T-helper 1 cell treated with Interleukin-12 subunit alpha and Interleukin-12 subunit beta and Interleukin-4 antibody, amounts not matched to agents 30 ng/mL and 1 ng/mL, for 36 hours (primary cell): ENCODE measurements around the gene PREX1. TPM values are rescaled to one million over a fixed set of nuclear protein-coding genes. Genes with fewer than 3 reads are reported as not detected.

Source experiments
- intact Hi-C: fragments of 100-400 bp; cut with micrococcal nuclease; formaldehyde crosslinking; loops from one replicate; pipeline ENCODE4 v1.15.1; 2024
- total RNA-seq: library from RNA; stranded (reverse); gene quantifications from 2 replicates; pipeline ENCODE4 v1.2.3, GENCODE V29; 2022

Gene PREX1
- total RNA-seq, 1 donor from 2014 or later = 119 TPM

DNA sequence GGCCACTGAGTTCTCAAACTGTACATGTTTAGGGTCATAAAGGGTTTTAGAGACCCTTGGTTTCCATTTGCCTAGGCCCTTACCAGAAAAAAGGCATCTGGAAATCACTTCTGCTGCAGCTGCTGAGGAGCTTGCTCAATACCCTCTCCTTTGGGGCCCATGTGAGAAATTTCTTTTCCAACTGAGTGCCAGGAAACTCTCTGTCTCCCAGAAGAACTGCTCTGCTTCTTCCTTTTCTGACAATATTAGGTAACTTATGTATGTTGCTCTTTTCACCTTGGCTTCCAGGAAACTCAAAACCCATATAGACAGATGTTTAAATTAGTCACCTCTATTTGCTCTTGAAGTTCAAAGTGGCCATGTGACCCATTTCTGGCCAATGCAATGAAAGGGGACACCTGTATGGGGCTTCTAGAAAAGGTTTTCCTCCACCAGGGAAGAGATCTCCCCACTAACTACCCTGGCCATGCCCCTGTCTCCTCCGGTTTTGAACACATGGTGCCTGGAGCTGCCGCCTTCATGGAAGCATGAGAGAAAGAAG, 121.6 kb downstream of the PREX1 start:
- intact Hi-C loops = no loop called here

- intact Hi-C loops = no loop called here
These were observed 122.3 kb downstream of the PREX1 start for GRCh38 chr20:48705240-48706115.

- intact Hi-C loops = no loop called here
These were observed 123.0 kb downstream of the PREX1 start for GRCh38 chr20:48704761-48705160.

- intact Hi-C loops = no loop called here
These were observed 124.1 kb downstream of the PREX1 start for GRCh38 chr20:48703511-48704219.

DNA sequence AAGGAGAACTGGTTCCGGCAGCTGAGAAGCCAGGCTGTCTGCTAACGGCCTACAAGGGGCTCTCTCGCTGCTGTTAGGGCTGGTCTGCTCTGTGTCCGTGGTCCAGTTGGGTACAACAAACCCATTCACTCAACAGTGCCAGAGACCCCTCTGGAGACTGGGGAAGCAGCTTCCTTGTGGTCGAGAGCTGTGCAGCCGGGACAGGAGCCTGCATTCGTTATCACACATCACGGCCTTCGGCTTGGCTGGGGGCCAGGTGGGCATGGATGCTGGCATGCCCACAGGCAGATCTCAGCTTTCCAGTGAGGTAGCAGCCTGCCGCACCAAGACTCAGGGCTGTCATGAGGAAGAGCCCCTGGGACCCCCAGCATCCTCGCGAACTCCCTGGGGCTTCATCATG, 124.7 kb downstream of the PREX1 start:
- intact Hi-C loops = no loop called here

- intact Hi-C loops = no loop called here
These were observed 125.3 kb downstream of the PREX1 start for GRCh38 chr20:48702455-48702913.

DNA sequence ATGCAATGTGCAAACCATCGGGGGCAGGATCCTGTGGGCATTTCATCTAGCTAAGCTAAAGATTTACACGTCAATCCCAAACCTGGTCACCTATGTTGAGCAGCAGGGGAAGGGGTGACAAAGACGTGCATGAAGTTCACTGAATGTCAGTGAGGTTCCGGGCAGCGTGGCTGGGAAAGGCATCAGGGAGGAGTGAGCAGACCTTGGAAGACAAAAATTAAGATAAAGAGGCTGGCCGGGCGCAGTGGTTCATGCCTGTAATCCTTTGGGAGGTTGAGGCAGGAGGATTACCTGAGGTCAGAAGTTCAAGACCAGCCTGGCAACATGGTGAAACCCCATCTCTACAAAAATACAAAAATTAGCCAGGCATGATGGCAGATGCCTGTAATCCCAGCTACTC, 126.1 kb downstream of the PREX1 start:
- intact Hi-C loops = no loop called here

GRCh38 chr20:48698507-48699267, 129.1 kb downstream of the PREX1 start:
- intact Hi-C loops = no loop called here

DNA sequence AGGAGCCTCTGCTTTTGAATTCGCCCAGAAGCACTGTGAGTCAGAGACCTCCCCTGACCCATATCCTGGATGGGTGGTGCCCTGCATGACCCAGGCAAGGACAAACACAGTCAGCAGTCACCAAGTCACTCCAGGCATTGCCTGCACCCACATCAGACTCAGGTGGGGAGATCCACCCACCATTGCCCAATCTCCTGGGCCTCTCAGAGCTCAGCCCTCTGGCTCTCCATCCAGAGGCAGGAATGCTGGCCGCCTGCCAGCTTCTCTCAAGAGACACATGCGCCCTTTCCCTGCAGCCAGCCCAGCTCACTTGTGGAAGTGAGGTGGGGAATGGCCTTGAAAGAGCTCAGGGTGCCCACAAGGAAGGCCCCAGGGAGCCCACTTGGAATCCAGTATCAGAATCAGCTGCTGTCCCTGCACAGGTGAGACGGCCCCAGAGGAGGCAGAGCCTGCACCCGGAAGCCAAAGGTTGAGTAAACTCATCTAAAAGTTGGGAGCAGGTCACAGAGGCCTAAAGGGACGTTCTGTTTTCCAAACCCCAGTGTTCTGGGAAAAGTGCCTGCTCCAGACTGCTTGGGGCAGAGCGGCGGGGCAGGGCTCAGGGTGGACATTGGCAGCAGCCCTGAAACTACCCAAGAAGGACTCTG, 129.8 kb downstream of the PREX1 start:
- intact Hi-C loops = no loop called here

GRCh38 chr20:48696671-48697070, 131.1 kb downstream of the PREX1 start:
- intact Hi-C loops = no loop called here

DNA sequence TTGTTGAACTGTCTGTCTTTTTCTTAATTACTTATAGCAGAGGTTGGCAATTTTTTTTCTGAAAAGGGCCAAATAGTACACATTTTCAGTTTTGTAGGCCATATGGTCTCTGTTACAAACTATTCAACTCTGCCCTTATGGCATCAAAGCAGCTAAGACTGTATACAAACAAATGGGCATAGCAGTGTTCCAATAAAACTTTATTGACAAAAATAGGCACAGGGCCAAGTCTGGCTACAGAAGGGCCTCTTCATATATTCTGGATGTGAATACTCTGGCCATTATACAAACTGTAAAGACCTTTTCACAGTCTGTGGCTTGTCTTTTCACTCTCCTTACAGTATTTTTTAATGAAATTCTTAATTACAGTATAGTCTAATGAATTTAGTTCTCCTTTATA, 132.1 kb downstream of the PREX1 start:
- intact Hi-C loops = no loop called here

DNA sequence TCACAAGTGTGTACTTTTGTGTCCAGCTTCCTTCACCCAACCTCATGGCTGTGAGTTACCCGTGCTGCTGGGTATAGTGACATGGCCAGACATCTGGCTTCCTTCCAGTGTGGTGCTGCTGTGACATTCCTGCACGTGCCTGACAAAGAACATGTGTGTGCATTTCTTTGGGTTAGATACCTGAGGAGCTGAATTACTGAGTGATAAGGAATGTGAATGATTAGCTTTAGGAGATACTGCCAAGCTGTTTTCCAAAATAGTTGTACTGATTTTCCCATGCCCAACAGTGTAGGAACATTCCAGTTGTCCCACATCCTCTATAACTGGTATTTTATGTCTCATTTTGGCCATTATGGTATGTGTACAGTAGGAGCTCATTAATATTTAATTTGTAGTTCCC, 132.5 kb downstream of the PREX1 start:
- intact Hi-C loops = no loop called here

- intact Hi-C loops = no loop called here
These were observed 133.4 kb downstream of the PREX1 start for GRCh38 chr20:48694381-48694865.

DNA sequence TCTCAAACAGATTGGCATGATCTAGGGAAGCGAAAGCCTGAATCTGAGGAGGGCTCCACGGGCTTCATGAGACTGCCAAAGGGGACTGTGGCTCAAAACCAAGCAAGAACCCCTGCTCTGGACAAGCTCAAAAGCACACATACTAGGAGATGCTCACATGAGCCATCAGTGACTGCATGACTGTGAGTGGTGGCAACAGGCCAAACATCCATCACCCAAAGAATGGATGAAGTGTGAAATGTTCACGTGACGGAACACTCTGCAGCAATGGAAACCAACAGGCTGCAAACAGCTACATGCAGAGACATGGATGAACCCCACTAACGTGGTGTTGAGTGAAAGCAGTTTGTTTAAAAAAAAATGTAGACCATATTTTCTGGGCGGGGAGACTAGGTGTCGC, 136.3 kb downstream of the PREX1 start:
- intact Hi-C loops = no loop called here

DNA sequence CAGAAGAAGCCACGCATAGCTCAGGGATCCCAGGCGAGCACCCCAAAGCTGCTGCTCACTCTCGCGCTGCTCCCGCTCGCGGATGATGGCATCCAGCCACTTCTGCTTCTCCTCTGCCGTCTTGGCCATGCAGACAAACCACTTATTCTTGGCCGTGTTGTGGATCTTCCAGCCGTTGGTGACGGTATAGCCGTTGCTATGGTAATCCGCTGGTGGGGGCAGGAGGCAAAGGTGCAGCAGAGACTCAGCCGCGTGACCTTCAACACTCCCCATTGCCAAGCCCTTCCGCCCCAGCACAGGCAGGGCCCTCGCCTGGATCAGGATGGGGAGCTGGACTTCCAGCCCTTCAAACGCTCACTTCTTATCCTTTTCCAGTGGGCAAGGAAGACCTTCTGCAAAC, 136.9 kb downstream of the PREX1 start:
- intact Hi-C loops = no loop called here

GRCh38 chr20:48689874-48690571, 137.8 kb downstream of the PREX1 start:
- intact Hi-C loops = no loop called here

- intact Hi-C loops = no loop called here
These were observed 138.4 kb downstream of the PREX1 start for GRCh38 chr20:48689388-48689787.

- intact Hi-C loops = no loop called here
These were observed 139.2 kb downstream of the PREX1 start for GRCh38 chr20:48688579-48688978.

DNA sequence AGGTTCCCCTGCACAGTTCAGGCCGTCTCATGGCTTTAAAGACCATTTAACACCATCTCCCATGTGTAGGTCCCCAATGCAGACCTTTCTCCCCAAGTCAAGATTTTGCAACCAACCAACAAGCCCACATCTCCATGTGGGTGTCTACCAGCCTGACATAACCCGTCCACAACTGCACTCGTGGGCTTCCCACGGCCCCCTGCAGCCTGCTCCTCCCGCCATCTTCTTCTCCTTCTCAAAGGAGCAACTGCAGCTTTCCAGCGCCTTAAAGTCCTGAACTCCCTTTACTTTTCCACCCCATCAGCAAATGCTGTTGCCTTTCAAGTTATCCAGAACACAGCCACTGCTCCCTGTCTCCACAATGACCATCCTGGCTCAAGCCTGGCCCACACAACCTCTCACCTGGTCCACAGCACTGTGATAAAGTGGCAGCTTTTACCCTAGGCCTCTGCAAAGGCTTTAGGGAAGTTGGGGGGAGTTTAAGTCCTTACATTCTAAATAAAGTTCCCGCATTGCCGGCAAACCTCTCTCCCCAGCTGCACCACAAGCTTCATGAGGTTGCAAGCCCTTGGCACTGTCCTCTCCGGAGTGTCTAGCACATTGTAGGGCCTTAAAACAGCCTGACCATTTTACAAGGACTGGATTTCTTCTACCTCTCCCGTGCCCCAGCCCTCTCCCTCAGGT, 140.5 kb downstream of the PREX1 start:
- intact Hi-C loops = no loop called here
